ENCODE data around the gene OR6V1.

DNA sequence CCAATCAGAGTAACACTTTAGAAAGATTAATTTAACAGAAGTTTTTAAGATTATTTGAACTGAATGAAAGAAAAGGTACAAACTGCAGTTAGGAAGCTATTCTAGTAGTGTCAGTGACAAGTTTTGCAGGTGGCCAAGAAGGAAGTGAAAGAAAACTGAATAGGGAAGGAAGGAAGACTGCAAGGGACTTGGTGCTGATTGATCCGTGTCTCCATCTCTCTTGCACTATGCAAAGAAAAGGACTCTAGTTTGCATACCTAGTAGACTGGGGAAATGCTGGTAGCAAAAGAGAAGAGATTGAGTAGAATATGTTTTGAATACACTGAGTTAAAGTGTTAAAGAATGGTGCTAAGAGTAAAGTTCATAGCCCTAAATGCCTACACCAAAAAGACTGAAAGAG, 33.0 kb downstream of the OR6V1 start:
- TF ChIP-seq, protein P1, sequence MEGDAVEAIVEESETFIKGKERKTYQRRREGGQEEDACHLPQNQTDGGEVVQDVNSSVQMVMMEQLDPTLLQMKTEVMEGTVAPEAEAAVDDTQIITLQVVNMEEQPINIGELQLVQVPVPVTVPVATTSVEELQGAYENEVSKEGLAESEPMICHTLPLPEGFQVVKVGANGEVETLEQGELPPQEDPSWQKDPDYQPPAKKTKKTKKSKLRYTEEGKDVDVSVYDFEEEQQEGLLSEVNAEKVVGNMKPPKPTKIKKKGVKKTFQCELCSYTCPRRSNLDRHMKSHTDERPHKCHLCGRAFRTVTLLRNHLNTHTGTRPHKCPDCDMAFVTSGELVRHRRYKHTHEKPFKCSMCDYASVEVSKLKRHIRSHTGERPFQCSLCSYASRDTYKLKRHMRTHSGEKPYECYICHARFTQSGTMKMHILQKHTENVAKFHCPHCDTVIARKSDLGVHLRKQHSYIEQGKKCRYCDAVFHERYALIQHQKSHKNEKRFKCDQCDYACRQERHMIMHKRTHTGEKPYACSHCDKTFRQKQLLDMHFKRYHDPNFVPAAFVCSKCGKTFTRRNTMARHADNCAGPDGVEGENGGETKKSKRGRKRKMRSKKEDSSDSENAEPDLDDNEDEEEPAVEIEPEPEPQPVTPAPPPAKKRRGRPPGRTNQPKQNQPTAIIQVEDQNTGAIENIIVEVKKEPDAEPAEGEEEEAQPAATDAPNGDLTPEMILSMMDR (IDR thresholded peaks at IDR 0.05; ENCODE audit: low read length), result no peak
- TF ChIP-seq EZH2 (optimal IDR thresholded peaks at IDR 0.05; ENCODE audit: low read depth, low read length), result no peak

All from MM.1S (cell line).